NCI-H226 (cell line): ENCODE results near the gene CDC37L1.
"Not testable (repeated sequence)": the region's sequence is repeated elsewhere in the genome, so short reads cannot be mapped to it uniquely, and the experiment has no call there.

Experiments
- DNase-seq: peaks from one replicate; pipeline ENCODE4 v3.0.0-alpha.2; 2015

Gene CDC37L1

GRCh38 chr9:4717815-4718214 lies 38.4 kb downstream of the CDC37L1 start:
- DNase-seq: no peak

GRCh38 chr9:4718911-4719310 lies 39.5 kb downstream of the CDC37L1 start:
- DNase-seq: no peak

GRCh38 chr9:4721736-4722135 lies 42.4 kb downstream of the CDC37L1 start:
- DNase-seq: no peak

GRCh38 chr9:4725706-4726442 lies 46.5 kb downstream of the CDC37L1 start:
- no peak for DNase-seq

GRCh38 chr9:4727593-4727992 lies 48.2 kb downstream of the CDC37L1 start:
- DNase-seq: no peak

GRCh38 chr9:4732890-4733289 lies 53.5 kb downstream of the CDC37L1 start:
- no peak for DNase-seq

- no peak for DNase-seq
Observed at GRCh38 chr9:4734150-4734549, 54.8 kb downstream of the CDC37L1 start.

- no peak for DNase-seq
Observed at GRCh38 chr9:4738866-4739586, 59.7 kb downstream of the CDC37L1 start.

GRCh38 chr9:4739587-4740387 lies 60.4 kb downstream of the CDC37L1 start:
- no peak for DNase-seq

- no peak for DNase-seq
Observed at GRCh38 chr9:4740388-4740637, 60.9 kb downstream of the CDC37L1 start.

GRCh38 chr9:4740638-4741364 lies 61.4 kb downstream of the CDC37L1 start, which contains the start of gene AK3:
AK3 (minus strand) TSS chr9:4741202; CDS start chr9:4741087, 115 bp downstream.
- peak; percentile 90 for DNase-seq

- DNase-seq: peak; percentile 34
Observed at GRCh38 chr9:4741365-4742089, 62.2 kb downstream of the CDC37L1 start.

- no peak for DNase-seq
Observed at GRCh38 chr9:4742246-4742645, 62.9 kb downstream of the CDC37L1 start.

GRCh38 chr9:4743131-4743875 lies 63.9 kb downstream of the CDC37L1 start:
- DNase-seq: no peak

- DNase-seq: no peak
Observed at GRCh38 chr9:4746278-4747030, 67.1 kb downstream of the CDC37L1 start.

- DNase-seq: peak; percentile 55
Observed at GRCh38 chr9:4748612-4749011, 69.2 kb downstream of the CDC37L1 start.

- DNase-seq: peak; percentile 71
Observed at GRCh38 chr9:4750023-4750673, 70.8 kb downstream of the CDC37L1 start.

GRCh38 chr9:4754530-4754929 lies 75.2 kb downstream of the CDC37L1 start:
- DNase-seq: not testable (repeated sequence)

GRCh38 chr9:4755026-4755609 lies 75.7 kb downstream of the CDC37L1 start:
- peak; percentile 58 for DNase-seq

GRCh38 chr9:4756420-4756819 lies 77.1 kb downstream of the CDC37L1 start:
- DNase-seq: no peak
